GM12878 (cell line): ENCODE results near the gene TUT1. TPM values are rescaled to one million over a fixed set of nuclear protein-coding genes. Genes with fewer than 3 reads are reported as not detected.

Experiments used
- ATAC-seq: fragments of 200-7000 bp; cut with Tn5 transposase; 3 replicates; pipeline ENCODE4 v1.9.1; 2020; ENCODE audit warnings: mild to moderate bottlenecking, moderate library complexity
- BruUV-seq: library from RNA; stranded (reverse); fragments of 400-500 nt; replicated peaks from 2 replicates; lab custom pipeline; 2021; lab: Mats Ljungman, UMichigan
- CTCF ChIA-PET: fragments of 300-600 bp; sonication (Branson Sonifier 250); formaldehyde crosslinking; extraction: SDS; loops from one replicate; lab custom pipeline; 2021; ENCODE audit warnings: inconsistent platforms; lab: Yijun Ruan, JAX
- POLR2A ChIA-PET: fragments of 350-600 bp; formaldehyde crosslinking; extraction: SDS; loops from one replicate; lab custom pipeline; 2021; ENCODE audit warnings: inconsistent platforms; lab: Charles Lee
- RAD21 ChIA-PET: fragments of 300-600 bp; sonication (Branson Sonifier 250); formaldehyde crosslinking; loops from one replicate; lab custom pipeline; 2023; ENCODE audit warnings: antibody characterized with exemption; ENCODE audit not compliant: unreplicated experiment; lab: Charles Lee
- SMC1A ChIA-PET: fragments of 300-600 bp; sonication (Branson Sonifier 250); formaldehyde crosslinking; loops from one replicate; lab custom pipeline; 2023; ENCODE audit not compliant: unreplicated experiment, uncharacterized antibody; lab: Charles Lee
- DNase-seq: peaks from one replicate; pipeline ENCODE4 v3.0.0-alpha.2; 2011; ENCODE audit warnings: low read depth, low spot score
- FAIRE-seq: peaks from 3 replicates; lab custom pipeline; 2011; peaks lifted over from hg19 to GRCh38; lab: Jason Lieb, UNC
- H2AFZ ChIP-seq: 2 replicates; pipeline ENCODE4 v1.6.0; 2011; ENCODE audit warnings: low read depth, low read length, control low read depth; ENCODE audit not compliant: control insufficient read depth
- H3K27ac ChIP-seq: 2 replicates; pipeline ENCODE4 v1.5.1; 2011; ENCODE audit warnings: control low read depth; ENCODE audit not compliant: control insufficient read depth, insufficient read depth
- H3K27me3 ChIP-seq, 2 experiments: replicated peaks in 1 of 2; 2 replicates each; pipeline versions ENCODE4 v1.6.0 to v1.6.1; 2011; ENCODE audit warnings: low read length in 1 of 2; ENCODE audit not compliant: control insufficient read depth in 2 of 2, insufficient read depth in 2 of 2
- H3K36me3 ChIP-seq, 2 experiments: 2 replicates each; pipeline ENCODE4 v1.5.1; 2011; ENCODE audit warnings: low read length in 1 of 2; ENCODE audit not compliant: control insufficient read depth in 2 of 2, insufficient read depth in 2 of 2
- H3K4me1 ChIP-seq: 2 replicates; pipeline ENCODE4 v1.6.1; 2011; ENCODE audit warnings: mild to moderate bottlenecking, low read length, moderate library complexity, mixed read lengths; ENCODE audit not compliant: control insufficient read depth, insufficient read depth
- H3K4me2 ChIP-seq: 2 replicates; pipeline ENCODE4 v1.6.0; 2011; ENCODE audit warnings: control low read depth; ENCODE audit not compliant: control insufficient read depth, insufficient read depth
- H3K4me3 ChIP-seq: fragments of 200-600 bp; sonication (generic); 2 replicates; pipeline ENCODE4 v1.5.1; 2016
- H3K79me2 ChIP-seq: 2 replicates; pipeline ENCODE4 v1.6.0; 2011; ENCODE audit warnings: low read length; ENCODE audit not compliant: control insufficient read depth, insufficient read depth
- H3K9ac ChIP-seq: 2 replicates; pipeline ENCODE4 v1.8.0; 2011; ENCODE audit warnings: low read length, control low read depth, mixed read lengths; ENCODE audit not compliant: control insufficient read depth, insufficient read depth
- H3K9me3 ChIP-seq: replicated peaks from 3 replicates; pipeline ENCODE4 v1.5.1; 2011; ENCODE audit warnings: mild to moderate bottlenecking, low read length; ENCODE audit not compliant: control insufficient read depth, insufficient read depth
- H4K20me1 ChIP-seq: 2 replicates; pipeline ENCODE4 v1.6.0; 2011; ENCODE audit not compliant: control insufficient read depth, insufficient read depth
- BHLHE40 ChIP-seq, 2 experiments: fragments of 450-650 bp in 1 of 2; IDR thresholded peaks; 2 replicates each; pipeline ENCODE4 v1.6.1; 2011 to 2017; ENCODE audit warnings: low read depth in 2 of 2, borderline replicate concordance in 1 of 2, improper control_type of control experiment in 1 of 2, low read length in 1 of 2, mild to moderate bottlenecking in 1 of 2
- CBX3 ChIP-seq: fragments of 200-600 bp; sonication (generic); IDR thresholded peaks from 2 replicates; pipeline ENCODE4 v1.6.1; 2016; ENCODE audit warnings: low read depth, borderline replicate concordance
- E2F4 ChIP-seq: IDR thresholded peaks from 2 replicates; pipeline ENCODE4 v1.6.1; 2012; ENCODE audit warnings: low read depth, low read length, improper control_type of control experiment
- EED ChIP-seq: sonication (generic); IDR thresholded peaks from 2 replicates; pipeline ENCODE4 v1.6.1; 2016; ENCODE audit warnings: antibody characterized with exemption, low read depth
- FOXM1 ChIP-seq: IDR thresholded peaks from 2 replicates; pipeline ENCODE4 v1.6.1; 2012; ENCODE audit warnings: low read depth, mild to moderate bottlenecking, inconsistent platforms, low read length, moderate library complexity
- HDAC6 ChIP-seq: fragments of 200-600 bp; sonication (generic); IDR thresholded peaks from one replicate; pipeline ENCODE4 v1.8.0; 2017; ENCODE audit warnings: antibody characterized with exemption; ENCODE audit not compliant: unreplicated experiment
- IRF5 ChIP-seq: fragments of 450-650 bp; IDR thresholded peaks from 2 replicates; pipeline ENCODE4 v1.6.1; 2017; ENCODE audit warnings: borderline replicate concordance
- NR2C1 ChIP-seq: fragments of 450-650 bp; IDR thresholded peaks from 2 replicates; pipeline ENCODE4 v1.6.1; 2017; ENCODE audit warnings: antibody characterized with exemption, mild to moderate bottlenecking, moderate library complexity
- NR2F1 ChIP-seq: fragments of 450-650 bp; conservative IDR thresholded peaks from 2 replicates; pipeline ENCODE4 v1.6.1; 2017; ENCODE audit warnings: mild to moderate bottlenecking
- STAT1 ChIP-seq: fragments of 450-650 bp; conservative IDR thresholded peaks from 2 replicates; pipeline ENCODE4 v1.6.1; 2014; ENCODE audit warnings: antibody characterized with exemption, mild to moderate bottlenecking
- YBX1 ChIP-seq: fragments of 450-650 bp; IDR thresholded peaks from 2 replicates; pipeline ENCODE4 v1.6.1; 2016; ENCODE audit warnings: antibody characterized with exemption
- ZNF592 ChIP-seq: fragments of 450-650 bp; IDR thresholded peaks from 2 replicates; pipeline ENCODE4 v1.6.1; 2017; ENCODE audit warnings: mild to moderate bottlenecking, moderate library complexity
- WGBS: methylation state at CpG from one replicate; pipeline ENCODE4 v1.1.6; 2016; ENCODE audit warnings: low lambda C conversion rate; ENCODE audit not compliant: insufficient replicate concordance, insufficient coverage; ENCODE audit errors: missing lambda C conversion rate; 5-methylcytosine and 5-hydroxymethylcytosine counted together
- in situ Hi-C: fragments of 300-500 bp; cut with MboI; formaldehyde crosslinking; loops from 9 replicates; pipeline ENCODE4 v1.14.3; 2018; ENCODE audit warnings: mixed read lengths
- intact Hi-C: fragments of 100-400 bp; cut with micrococcal nuclease; formaldehyde crosslinking; loops from one replicate; pipeline ENCODE4 v1.14.2; 2022; ENCODE audit not compliant: unreplicated experiment
- polyA plus RNA-seq, 11 experiments: library from polyadenylated mRNA; depleted of rRNA in 4 of 11; unstranded in 6 of 11; stranded (reverse) in 5 of 11; fragments of >200 nt; fragmentation: Nextera tagmentation in 4 of 11; fragmentation: Illumina TruSeq in 1 of 11; extraction: Ambion mirVana in 4 of 11; extraction: Trizol in 1 of 11; gene quantifications; 1 replicate in 1 of 11; 2 replicates in 10 of 11; pipeline versions ENCODE4 v1.2.1 to v1.2.3, GENCODE V29; 2011 to 2016; ENCODE audit warnings: inconsistent platforms in 2 of 11, missing spikeins in 2 of 11, low read depth in 1 of 11
- total RNA-seq, 4 experiments: library from RNA; depleted of rRNA in 3 of 4; stranded (reverse); fragments of >200 nt in 3 of 4; fragmentation: Illumina TruSeq in 1 of 4; extraction: Trizol in 1 of 4; gene quantifications; 2 replicates each; pipeline versions ENCODE4 v1.2.1 to v1.2.3, GENCODE V29; 2013 to 2021

Gene TUT1
- total and polyA plus RNA-seq, 10 of the 15 experiments (the other 5 are each of a cell fraction or from before 2014, with no cell fraction given): 1.1 to 29.9 (median 16.2) TPM

GRCh38 chr11:62612366-62613290, 21.3 kb upstream of the TUT1 start, which contains the start of the genes EML3 and ROM1:
EML3 (minus strand) TSS chr11:62612775; CDS start chr11:62612457, 318 bp downstream.
ROM1 (plus strand) TSS chr11:62613257; CDS start chr11:62613282, 25 bp downstream.
- FAIRE-seq: peak; percentile 76
- intact Hi-C loops: loop anchor here (5.0 kb wide), 1 partner anchor 60 kb away; the partner anchor contains the start of genes LBHD1 and UQCC3
- ATAC-seq: peak; percentile 88
- BruUV-seq: no TSS peak
- POLR2A ChIA-PET: interaction anchor here (1.0 to 2.6 kb wide), 12 partner anchors 9 to 244 kb away, joined by 3 to 13 read pairs (median 7); partner anchors contain the start of genes B3GAT3, C11orf98, CSKMT and LBHD1
- H3K27me3 ChIP-seq: no peaks in the 10 kb centered on the region
- no peaks in the 10 kb centered on the region for H3K9me3 ChIP-seq
- peak within 1 kb of the TSS; percentile 81 for H3K27ac ChIP-seq
- SMC1A ChIA-PET: interaction anchor here (0.9 to 2.9 kb wide), 7 partner anchors 9 to 141 kb away, joined by 3 to 19 read pairs (median 4); partner anchors contain the start of genes B3GAT3, INTS5, MTA2 and TUT1
- H2AFZ ChIP-seq: peak within 1 kb of the TSS; percentile 85
- DNase-seq: no peak
- H3K36me3 ChIP-seq: no peaks in the 10 kb centered on the region; a peak in 2 of 4 replicates
- in situ Hi-C loops: no loop called here
- H3K4me1 ChIP-seq: peaks cover 12% of the 10 kb centered on the region
- H3K4me2 ChIP-seq: peak within 1 kb of the TSS; percentile 97
- no peaks in the 10 kb centered on the region for H4K20me1 ChIP-seq
- CTCF ChIA-PET: interaction anchor here (0.6 to 4.9 kb wide), 12 partner anchors 8 to 1068 kb away, joined by 3 to 41 read pairs (median 5); partner anchors contain the start of genes B3GAT3, MTA2, SLC3A2 and TUT1
- 5% methylated on average over 39 of the region's 91 CpGs for WGBS
- peaks cover 16% of the 10 kb centered on the region for H3K79me2 ChIP-seq
- RAD21 ChIA-PET: interaction anchor here (1.1 to 2.1 kb wide), 8 partner anchors 9 to 241 kb away, joined by 3 to 9 read pairs (median 6); partner anchors contain the start of genes B3GAT3, C11orf98, CSKMT and MTA2
- peak within 1 kb of the TSS; percentile 94 for H3K4me3 ChIP-seq
- peak within 1 kb of the TSS; percentile 95 for H3K9ac ChIP-seq
- no peak for TF ChIP-seq CBX3
- TF ChIP-seq STAT1: no peak
- no peak for TF ChIP-seq YBX1
- no peak for TF ChIP-seq EED
- no peak for TF ChIP-seq FOXM1
- TF ChIP-seq HDAC6: no peak
- TF ChIP-seq NR2F1: peak; percentile 48; the same call in 1 of the 2 replicates
- TF ChIP-seq NR2C1: peak; percentile 50; the same call in 1 of the 2 replicates
- TF ChIP-seq BHLHE40 (IDR thresholded peaks at IDR 0.05; ENCODE audit: borderline replicate concordance in 1 of 2, low read depth in 2 of 2, low read length in 1 of 2): peak in 1 of 2 experiments; percentile 71; a peak in 2 of 4 replicates
- peak; percentile 97 for TF ChIP-seq ZNF592
- no peak for TF ChIP-seq IRF5
- no peak for TF ChIP-seq E2F4
